ENCODE measurements around the gene ZNF827.

Gene ZNF827

DNA sequence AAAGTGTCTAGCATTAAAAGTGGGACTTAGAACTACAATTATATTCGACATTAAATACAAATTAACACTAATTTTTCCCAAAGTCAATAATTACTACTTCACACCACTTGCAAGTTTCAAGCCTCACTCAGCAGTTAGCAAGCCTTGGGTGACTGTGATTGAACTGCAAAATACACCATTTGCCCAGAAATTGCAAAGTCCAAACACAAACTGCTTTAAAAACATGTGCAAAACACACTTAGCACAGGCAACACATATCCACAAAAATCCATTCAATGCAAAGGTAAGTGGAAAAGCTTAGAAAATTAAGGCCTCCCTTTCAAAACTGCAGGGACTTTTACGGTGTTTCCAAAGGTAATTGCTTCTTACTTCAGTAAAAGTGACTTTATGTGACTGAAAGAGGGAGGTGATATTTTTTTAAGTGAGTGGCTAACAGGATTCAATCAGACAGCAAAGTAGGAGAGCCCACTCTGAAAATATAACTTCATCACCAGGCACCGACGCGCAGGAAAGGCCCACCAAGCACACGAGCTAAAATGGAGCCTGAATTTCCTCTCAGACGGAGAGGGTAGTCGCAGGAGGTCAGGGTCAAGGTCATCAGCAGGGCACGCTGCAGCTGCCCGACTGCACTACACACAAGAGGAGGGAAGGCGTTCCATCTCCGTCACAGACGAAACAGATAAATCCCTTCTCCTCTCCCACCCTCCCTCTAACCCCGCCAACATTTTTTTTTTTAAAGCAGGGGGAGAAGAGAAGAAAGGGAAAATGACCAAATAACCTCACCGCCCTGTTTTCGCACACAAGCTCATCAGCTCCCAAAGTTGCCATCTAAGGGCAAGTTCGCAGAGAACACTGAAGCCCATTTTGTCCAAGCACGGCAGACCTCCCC, 3.1 kb downstream of the ZNF827 start:
- no peak for DNase-seq (ENCODE audit: low read depth in 3 of 3)

DNA sequence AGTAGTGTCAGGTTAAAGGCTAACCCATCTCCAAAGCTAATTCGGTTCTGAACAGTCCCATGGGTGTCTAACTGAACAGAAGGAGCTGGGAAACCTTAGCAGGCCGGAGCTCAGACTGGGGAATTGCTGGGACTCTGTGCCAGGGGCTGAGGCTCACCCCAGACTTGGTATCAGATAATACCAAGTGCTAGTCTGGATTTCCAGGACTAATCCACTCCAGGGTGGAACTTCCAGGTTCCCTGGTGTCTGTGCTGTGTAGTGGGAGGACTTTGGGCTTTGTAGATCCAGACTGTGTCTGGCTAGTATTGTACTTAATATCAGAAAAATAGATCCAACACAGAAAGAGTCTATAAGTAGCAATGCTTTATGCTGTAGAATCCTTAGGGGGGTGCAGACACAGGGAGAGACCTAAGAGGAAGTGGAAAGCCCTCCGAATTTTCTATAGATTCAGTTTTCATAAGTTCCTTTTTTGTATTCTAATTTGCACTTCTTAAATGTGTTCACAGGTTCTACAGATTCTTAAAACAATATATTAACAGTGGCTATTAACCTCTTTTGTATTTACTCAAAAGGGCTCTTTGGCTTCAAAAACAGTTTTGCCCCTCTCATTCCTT, 4.1 kb downstream of the ZNF827 start:
- no peak for DNase-seq (ENCODE audit: low read depth in 3 of 3)

DNA sequence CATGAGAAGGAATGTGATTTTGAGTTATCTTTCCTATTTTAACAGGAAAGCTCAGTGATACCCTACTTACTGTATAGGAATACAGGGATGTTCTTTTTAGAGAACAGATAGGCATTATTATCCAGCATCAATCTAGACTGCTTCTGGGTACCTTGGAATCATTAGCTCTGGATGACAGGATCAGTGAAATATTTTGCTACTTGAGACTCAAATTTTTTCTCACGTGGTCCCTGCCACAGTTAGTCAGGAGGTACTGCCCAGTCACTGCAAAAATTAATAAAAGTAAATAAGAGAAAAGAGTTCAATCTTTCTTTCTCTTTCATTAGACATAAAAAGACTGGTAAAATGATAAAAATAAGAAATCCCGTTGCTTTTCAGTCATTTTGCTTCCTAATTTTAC, 5.5 kb downstream of the ZNF827 start:
- DNase-seq (ENCODE audit: low read depth in 3 of 3), result no peak

DNA sequence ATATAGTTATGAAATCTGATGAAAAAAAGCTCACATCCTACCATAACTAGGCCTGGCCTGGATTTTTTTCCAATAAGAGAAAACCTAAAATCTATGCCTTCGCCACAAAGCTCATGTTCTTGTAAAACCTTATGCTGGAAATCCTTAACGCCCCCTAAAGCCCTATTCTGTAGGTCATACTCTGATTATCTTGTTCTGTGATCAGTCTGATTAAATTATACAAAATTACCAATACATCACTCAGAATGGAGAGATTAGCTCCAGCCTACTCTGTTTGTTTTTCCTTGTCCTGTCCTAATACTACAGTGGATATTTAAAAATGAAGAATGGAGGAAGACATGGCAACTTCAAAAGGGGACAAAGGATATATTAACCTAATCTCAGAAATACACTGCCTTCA, 7.2 kb downstream of the ZNF827 start:
- no peak for DNase-seq (ENCODE audit: low read depth in 3 of 3)

DNA sequence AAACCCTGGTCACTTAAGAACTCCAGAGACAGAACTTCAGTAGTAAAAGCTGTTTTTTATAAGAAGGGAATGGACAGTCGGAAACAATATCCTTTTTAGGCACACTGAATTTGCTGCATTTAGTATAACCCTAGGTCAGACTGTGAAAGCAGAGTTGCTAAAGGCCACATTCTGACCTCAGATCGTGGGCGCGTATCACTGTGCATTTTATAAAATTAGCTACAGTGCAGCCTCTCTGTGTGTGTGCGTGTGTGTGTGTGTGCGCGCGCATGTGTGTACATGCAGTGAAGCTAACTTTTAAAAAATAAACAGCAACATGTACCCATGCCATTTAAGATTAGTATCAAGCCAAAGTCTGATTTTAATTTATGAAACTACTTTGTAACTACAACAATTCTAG, 8.0 kb downstream of the ZNF827 start:
- no peak for DNase-seq (ENCODE audit: low read depth in 3 of 3)

DNA sequence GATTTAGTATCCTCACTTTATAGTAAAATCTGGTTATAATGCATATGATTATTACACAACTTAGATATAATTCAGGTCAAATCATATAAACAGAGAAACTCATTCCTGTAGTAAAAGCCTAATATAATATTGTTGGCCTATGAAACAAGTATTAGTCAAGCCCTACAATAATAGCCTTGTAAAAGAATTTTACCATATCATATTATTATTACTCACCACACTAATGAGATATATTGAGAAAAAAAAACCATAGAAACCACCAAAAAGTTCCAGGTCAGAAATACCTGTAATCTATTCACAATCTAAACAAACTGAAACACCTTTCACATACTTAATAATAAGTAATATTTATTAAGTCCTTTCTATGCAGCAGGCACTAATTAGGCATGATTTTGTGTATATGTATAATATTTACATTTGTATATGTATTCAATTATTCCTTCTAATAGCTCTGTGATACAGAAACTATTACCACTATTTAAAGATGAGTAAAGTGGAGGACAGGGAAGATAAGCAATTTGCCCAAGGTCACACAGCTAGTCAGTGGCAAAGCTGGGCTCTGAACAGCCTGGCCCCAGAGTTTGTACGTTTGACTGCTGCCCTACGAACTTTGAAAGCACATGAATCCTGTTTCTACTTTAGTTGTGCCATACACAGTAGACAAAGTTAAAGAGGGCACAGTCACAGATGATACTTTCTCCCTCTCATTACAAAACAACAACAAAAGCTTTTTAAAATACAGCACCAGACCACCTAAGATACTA, 9.0 kb downstream of the ZNF827 start:
- no peak for DNase-seq (ENCODE audit: low read depth in 3 of 3)

DNA sequence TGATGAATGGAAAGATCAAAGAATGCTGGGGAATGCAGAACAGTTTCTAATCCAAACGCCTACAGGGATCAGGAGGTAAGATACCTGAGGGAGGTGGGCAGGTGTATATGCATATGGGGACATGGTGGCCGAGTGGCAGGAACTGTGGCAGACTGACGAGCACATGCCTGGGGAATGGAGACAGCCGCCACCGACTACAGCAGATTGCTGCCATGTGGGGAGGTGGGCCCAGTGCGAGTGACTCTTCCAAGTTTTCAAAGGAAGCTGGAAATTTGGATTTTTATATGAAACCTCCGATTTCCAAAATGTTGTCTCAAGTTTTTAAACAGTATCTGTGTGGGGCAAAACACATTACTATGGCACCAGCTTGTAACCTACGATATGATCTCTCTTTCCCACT, 9.9 kb downstream of the ZNF827 start:
- no peak for DNase-seq (ENCODE audit: low read depth in 3 of 3)

DNA sequence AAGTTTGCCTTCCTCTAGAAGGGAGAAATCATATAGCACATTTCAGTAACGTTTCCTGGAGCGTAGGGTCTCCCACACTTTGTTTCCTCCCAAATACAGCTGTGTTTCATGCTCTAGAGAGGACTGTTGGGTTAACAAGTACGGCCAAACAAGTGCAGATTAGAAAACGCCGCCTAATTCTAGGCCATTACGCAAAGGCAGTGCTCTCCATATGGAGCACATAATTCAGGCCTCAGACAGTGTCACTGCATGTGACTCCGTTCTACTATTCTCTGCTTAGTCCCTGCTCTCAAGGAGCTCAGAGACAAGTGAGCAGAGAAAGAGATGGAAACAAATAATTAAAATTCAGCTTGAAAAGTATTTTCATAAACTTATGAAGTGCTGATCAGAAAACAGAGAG, 11.6 kb downstream of the ZNF827 start:
- no peak for DNase-seq (ENCODE audit: low read depth in 3 of 3)

DNA sequence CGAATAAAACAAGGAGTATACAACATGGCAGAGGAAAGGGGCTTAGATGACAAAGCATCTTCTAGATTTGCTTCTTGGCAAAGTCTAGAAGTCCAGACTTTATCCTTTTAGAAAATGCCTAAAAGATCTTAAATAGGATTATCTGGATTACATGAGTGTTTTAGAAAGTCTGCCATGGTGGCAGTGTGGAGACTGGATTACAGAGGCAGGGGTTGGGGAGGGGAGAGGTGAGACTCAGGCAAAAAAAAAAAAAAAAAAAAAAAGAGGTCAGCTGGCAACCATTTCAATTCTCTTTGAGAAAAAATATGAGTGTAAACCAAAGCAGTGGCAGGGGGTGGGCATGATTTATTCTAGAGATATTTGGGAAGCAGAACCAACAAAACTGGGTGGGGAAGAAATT, 17.4 kb downstream of the ZNF827 start:
- no peak for DNase-seq (ENCODE audit: low read depth in 3 of 3)

DNA sequence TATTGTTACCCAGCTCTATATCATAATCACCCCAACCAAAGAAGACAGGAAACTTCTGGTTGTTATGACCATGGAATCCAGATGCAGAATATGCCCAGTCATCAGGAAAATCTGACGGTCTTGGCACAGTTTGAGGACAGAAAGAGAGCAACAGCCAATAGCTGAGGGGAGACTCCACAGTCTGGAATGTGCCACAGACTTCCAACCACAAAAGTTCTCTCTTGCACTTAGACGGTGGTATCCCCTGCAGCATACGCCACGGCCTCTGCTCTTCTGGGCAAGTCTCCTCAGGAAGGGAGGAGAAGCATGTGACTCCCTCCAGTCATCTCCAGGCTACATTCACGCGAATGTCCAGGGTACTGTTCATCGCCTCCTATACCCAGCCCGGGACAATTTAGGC, 18.4 kb downstream of the ZNF827 start:
- no peak for DNase-seq (ENCODE audit: low read depth in 3 of 3)

DNA sequence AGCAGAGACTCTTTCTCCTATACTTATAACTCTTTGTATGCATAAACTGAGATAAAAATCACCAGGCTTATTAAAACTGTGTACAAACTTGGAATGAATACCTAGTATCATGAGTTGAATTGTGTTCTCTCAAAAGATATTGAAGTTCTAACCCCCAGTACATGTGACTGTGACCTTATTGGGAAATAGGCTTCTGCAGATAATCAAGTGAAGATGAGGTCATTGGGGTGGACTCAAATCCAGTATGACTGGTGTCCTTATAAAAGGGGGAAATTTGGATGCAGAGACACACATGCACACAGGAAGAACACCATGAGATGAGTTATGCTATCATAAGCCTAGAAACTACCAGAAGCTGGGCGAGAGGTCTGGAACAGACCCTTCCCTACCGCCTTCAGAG, 26.2 kb downstream of the ZNF827 start:
- no peak for DNase-seq (ENCODE audit: low read depth in 3 of 3)

DNA sequence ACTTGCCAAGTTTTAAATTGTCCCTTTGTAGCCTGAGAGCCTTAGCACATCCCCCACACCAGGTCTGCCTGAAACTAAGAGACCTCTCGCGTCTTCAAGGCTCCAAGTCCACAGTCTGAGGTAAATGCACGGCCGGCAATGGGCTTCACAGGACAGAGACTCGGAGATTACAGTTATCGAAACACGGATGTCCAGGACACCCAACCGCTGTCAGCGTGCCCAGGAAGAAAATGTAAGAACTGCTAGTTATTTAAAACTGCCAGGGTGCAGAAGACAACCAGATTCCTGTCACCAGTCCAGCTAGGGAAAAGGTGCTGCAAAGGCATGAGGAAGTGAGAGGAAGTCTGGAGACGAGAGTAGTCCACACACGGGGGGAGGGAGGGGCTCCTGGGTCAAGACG, 28.9 kb downstream of the ZNF827 start:
- DNase-seq (ENCODE audit: low read depth in 3 of 3), result no peak

DNA sequence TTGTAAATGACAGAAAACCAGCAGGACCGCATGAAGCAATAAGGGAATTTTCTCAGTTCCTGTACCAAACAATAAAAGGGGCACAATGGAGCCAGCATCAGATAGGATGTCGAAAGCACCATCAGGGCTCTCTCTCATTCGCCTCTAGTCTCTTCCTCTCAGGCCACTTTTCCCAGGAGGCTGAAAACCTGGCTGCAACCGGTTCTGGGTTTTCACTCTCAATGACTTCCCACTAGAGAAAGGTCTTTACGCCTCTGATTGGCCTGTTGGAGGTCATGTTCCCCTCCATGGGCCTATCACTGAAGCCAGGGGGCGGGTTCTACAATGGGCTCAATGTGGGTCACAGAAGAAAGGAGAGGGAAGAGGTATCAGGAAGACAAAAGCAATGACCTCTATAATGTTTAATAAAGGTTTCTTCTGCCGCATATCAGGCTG, 29.3 kb downstream of the ZNF827 start:
- DNase-seq (ENCODE audit: low read depth in 3 of 3), result no peak

DNA sequence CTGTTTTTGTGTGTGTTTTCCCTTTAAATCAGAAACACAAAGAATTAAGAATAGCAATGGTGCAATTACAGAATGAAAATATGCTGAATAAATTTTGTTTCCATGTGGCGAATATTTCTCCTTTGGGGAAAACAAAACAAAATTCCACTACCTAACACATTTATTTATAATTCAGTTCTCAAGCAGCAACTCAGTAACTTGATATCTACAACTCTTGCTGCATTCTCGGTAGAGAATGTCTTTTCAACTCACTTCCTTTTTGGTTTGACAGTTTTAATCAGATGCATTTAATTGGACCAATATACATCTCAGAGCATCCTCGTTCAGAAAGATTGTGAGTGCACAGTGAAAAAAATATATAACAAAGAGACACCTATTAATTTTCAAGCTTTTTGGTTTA, 30.8 kb downstream of the ZNF827 start:
- no peak for DNase-seq (ENCODE audit: low read depth in 3 of 3)

DNA sequence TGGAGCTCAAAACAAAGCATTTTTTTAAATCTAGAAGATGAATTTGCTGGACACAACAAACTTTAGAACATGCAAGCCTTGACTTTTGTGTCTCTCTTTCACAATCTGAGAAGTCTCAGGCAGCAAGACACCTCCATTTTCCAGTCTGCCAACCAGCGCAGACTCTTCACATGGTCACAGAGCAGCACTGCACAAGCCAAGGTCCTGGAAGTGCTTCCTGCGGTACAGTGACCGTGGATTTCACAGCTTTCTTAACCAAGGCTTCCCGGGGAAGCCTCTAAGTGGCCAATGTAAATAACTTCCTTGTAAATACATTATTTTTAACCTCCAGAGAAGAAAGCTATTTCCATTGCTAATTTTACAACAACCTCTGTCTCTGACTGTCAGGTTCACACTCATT, 31.2 kb downstream of the ZNF827 start:
- DNase-seq (ENCODE audit: low read depth in 3 of 3), result no peak

DNA sequence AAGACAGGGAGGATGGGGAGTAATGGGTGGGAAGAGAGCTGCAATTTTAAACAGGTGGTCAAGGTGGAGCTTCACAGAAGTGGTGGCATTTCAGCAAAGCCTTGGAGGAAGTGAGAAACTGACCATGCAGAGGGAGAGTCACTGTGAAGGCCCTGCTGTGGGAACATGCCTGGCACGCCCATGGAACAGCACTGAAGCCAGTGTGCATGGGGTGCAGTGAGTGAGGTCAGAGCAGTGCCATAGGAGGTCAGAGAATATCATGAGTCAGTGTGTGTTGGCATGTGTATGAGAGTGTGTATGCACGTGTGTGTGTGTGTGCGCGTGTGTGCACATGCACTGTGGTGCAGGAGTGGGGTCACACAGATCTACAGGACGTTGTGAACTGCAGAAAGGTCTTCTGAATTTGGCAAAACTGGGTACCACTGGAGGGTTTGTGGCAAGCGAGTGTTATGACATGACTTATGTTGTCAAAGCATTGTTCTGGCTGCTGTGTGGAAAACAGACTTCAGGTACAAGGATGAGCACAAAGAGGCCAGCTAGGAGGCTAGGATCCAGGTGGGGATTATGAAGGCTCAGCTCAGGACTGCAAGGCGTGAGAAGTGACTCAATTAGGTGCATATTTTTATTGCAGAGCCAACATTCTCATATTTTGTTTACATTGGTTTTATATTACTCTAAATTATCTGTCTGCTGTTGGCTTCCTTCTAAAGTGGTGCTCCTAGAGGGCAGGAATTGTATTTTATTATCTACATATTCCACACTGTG, 34.0 kb downstream of the ZNF827 start:
- DNase-seq (ENCODE audit: low read depth in 3 of 3), result no peak

DNA sequence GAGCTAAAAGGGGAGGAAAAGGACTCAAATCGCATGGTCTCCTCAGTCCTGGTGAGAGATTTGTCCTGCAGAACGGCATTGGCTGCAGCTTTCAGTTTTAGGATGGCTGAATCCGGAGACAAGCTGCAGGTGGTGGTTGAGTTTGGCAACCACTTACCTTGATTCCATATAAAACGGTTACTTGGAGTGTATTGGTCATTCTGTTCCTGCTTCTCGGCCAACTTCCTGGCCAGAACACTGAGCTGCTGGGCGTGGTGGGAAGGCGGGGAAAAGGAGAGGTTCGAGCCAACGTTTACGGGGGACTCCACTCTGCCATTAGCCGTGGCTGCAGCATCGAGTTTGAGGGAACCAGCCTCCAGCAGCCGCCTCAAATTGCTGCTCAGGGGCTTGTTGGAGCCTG, 36.1 kb downstream of the ZNF827 start:
- DNase-seq (ENCODE audit: low read depth in 3 of 3), result no peak

DNA sequence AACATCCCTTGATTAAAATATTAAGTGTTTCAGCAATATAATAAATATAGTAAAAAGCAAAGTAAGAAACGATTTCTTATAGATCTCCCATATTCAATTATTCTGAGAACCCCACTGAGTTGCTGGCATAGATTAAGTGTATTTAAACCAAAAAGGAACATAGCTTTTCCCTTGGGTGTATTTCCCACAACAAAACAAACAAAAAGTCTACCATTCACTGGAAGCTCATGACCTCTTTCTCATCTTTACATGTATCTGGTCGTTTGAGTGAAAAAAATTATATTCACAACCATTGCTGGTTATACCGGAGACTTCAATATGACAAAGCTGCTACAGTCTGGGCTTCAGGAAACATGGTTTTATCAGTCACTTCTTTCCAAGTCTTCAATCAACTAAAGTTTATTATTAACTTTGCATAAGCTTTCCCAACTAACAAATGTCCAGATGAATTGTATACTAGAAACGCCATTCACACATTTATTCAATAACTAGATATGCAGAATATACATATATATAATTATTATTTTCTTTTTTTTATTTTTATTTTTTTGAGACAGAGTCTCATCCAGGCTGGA, 38.6 kb downstream of the ZNF827 start:
- no peak for DNase-seq (ENCODE audit: low read depth in 3 of 3)

DNA sequence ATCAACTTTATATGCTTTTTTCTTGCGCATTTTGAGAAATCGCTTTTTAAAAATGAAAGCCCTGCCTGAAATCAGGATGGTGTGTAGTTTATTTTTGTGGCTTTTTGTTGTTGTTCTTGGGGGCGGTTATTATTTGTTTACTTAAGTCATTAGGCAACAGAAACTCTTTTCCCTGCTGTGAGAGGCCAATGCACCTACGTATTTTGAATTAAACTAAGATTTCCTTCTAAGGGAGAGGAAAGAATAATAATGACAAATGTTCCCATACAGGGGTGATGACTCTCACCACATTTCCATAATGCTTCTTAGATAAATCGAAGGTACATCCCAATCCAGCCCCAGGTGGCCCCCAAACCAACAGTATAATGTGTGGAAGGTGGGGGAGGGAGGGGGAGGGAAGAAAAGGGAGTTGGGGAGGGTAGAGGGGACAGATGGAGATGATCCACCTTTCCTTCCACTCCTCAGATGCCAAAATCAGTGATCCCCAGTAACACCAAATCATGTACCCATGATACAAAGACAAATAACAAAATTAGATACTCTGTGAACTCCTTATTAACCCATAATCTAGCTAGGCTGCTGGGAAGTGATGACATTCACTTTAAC, 39.6 kb downstream of the ZNF827 start:
- DNase-seq (ENCODE audit: low read depth in 3 of 3), result no peak

DNA sequence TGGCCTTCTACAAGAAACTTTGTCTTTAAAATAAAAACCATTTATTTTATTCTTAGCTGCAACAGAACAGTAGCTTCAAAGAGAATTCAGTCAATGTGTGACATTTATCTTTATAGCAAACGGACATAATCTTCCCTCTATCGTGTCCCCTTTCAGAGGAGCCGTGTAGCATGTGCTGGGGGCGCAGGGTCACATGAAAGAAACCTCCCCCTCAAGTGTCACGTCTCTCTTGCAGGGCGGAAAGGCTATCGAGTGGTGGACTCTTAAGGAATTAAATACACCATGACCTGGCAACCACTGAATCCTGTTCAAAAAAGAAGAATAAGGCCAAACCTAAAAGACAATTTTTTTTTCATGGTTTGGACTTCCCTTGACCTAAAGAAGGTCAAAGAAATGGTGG, 40.2 kb downstream of the ZNF827 start:
- DNase-seq (ENCODE audit: low read depth in 3 of 3), result no peak

DNA sequence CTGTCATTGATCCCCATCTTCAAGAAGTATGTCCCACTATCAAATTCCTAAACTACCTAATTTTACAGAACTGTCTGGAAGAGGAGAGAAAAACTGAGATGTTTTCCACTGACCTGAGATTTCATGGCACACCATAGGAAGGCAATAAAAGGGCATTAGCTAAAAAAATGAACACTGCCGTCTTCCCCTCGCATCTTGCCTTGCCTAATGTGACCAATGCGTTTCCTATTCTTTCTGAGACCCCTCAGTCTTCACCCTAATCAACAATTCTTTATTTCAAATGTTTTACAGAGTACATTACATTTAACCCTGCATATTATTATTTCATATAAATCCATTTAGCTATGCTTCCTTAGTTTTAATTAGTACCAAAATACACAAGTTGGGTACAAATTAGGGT, 43.6 kb downstream of the ZNF827 start:
- DNase-seq (ENCODE audit: low read depth in 3 of 3), result no peak

All from stimulated activated CD4-positive, alpha-beta T cell treated with anti-CD3 and anti-CD28 coated beads, TNF-alpha, amount 100 ng/mL, for 24 hours (primary cell).